NT2/D1 (cell line): ENCODE data around the gene ABCD1.

Source experiments
- YY1 ChIP-seq: IDR thresholded peaks from 2 replicates; pipeline ENCODE4 v1.6.1; 2011; ENCODE audit not compliant: insufficient read length, insufficient read depth
- ZNF274 ChIP-seq: IDR thresholded peaks from 2 replicates; pipeline ENCODE4 v1.6.1; 2011; ENCODE audit warnings: mild to moderate bottlenecking, low read depth, low read length

DNA sequence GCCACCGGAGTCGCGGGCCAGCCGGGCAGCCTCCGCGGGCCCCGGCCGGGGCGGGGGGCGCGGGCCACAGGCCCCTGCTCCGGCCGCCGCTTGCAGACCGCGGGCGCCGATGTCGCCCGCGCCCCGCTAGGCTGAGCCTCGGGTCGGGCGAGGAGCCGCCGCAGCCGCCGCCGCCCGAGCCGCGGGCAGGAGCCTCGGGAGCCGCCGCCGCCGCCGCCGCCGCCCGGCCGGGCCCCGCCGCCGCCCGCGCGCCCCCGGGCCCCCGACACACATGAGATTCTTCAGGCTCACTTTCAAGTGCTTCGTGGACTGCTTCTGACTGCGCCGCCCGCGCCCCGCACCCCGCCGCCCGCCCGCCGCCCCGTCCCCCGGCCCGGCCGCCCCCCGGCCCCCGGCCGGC is 36.6 kb upstream of the ABCD1 start:
- no peak for TF ChIP-seq YY1
- TF ChIP-seq ZNF274 = no peak
